Measurements from ENCODE around the gene RAI1. TPM values are rescaled to one million over a fixed set of nuclear protein-coding genes. Genes with fewer than 3 reads are reported as not detected.

RAI1 gene
- total RNA-seq, 4 donors from 2014 or later: 17.0 to 36.3 (median 22.3) TPM

DNA sequence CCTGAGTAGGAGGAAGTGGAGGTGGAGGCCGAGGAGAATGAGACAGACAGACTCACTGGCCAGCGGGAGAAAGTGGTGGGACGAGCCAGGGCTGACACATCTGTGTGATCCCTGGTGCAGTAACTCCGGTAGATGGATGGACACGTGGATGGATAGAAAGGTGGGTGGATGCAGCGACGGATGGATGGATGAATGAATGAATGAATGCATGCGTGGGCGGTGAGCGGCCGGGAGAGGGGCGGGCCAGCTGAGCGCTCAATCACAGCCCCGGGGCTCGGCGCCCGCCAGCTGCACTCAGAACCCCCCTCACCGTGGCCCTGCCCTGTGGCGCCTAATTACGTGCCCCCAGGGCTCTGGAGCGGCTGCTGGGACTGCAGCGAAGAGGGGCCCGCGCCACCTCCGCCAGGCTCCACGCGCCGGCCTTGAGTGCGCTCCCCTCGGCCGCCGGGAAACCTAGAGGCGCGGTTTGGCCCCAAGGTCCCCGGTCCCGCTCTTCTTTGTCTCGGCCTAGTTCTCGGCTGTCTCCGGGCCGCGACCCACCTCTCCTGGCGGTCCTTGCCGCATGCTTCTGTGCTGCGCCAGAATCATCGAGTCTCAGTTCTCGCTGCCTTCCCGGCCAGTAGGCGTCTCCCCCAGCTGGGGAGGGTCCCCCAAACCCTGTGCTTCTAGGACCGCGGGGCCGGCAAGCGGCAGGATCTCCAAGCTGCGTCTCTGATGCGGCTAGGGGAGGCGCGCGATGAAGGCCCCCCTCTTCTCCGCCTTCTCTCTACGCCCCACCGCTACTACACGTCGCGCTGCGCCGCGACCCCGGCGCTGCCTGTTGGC lies 41.0 kb downstream of the RAI1 start:
- WGBS, 2 donors: 37 to 64% methylated on average over 27 to 46 of the region's 68 CpGs
- intact Hi-C loops (cut with DNase I): no loop called here

DNA sequence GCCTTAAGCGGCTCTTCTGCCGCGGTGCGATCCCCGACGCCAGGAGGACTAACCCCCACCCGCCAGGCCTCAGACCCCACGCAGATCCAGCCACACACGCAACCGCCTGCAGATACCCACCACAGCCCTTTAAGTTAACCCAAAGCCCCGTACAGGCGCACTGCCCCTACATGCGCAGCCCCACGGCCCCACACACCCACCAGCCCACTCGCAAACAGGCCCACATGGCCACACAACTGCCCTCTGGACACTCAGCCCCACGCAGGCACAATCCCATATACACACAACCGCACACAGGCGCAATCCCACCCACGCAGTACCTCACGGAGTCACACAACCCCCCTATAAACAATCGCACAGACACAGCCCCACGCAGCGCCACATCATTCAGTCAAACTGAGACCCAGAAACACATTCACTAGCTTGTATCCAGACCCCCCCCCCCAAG lies 41.7 kb downstream of the RAI1 start:
- peak overlapping the region in 3 of 4 donors; percentile 26 to 71 (median 45) for H3K27ac ChIP-seq
- H3K36me3 ChIP-seq: no peaks in the 10 kb centered on the region
- H3K4me3 ChIP-seq: peak overlapping the region in 3 of 4 donors; percentile 49 to 68 (median 64)
- TF ChIP-seq, protein P1, sequence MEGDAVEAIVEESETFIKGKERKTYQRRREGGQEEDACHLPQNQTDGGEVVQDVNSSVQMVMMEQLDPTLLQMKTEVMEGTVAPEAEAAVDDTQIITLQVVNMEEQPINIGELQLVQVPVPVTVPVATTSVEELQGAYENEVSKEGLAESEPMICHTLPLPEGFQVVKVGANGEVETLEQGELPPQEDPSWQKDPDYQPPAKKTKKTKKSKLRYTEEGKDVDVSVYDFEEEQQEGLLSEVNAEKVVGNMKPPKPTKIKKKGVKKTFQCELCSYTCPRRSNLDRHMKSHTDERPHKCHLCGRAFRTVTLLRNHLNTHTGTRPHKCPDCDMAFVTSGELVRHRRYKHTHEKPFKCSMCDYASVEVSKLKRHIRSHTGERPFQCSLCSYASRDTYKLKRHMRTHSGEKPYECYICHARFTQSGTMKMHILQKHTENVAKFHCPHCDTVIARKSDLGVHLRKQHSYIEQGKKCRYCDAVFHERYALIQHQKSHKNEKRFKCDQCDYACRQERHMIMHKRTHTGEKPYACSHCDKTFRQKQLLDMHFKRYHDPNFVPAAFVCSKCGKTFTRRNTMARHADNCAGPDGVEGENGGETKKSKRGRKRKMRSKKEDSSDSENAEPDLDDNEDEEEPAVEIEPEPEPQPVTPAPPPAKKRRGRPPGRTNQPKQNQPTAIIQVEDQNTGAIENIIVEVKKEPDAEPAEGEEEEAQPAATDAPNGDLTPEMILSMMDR (IDR thresholded peaks at IDR 0.05): no peak
- TF ChIP-seq POLR2A (IDR thresholded peaks at IDR 0.05): no peak
- intact Hi-C loops (cut with DNase I): no loop called here
- peaks cover 43 to 100% (median 58%) of the 10 kb centered on the region in 3 donors for H3K4me1 ChIP-seq
- WGBS, 2 donors: 55 to 84% methylated on average over 11 to 18 of the region's 23 CpGs
- DNase-seq: no peak
- no peaks in the 10 kb centered on the region for H3K9me3 ChIP-seq
- peaks cover 0 to 12% (median 0%) of the 10 kb centered on the region in 4 donors for H3K27me3 ChIP-seq

More for the DNA sequence above, 41.0 kb downstream of the RAI1 start:
- H3K9me3 ChIP-seq: no peaks in the 10 kb centered on the region
- no peaks in the 10 kb centered on the region for H3K36me3 ChIP-seq
- peak overlapping the region in 3 of 4 donors; percentile 26 to 71 (median 45) for H3K27ac ChIP-seq
- H3K27me3 ChIP-seq: peaks cover 0 to 12% (median 0%) of the 10 kb centered on the region in 4 donors
- DNase-seq: no peak
- peak overlapping the region in 3 of 4 donors; percentile 49 to 68 (median 64) for H3K4me3 ChIP-seq
- peaks cover 43 to 93% (median 53%) of the 10 kb centered on the region in 3 donors for H3K4me1 ChIP-seq
- TF ChIP-seq POLR2A (IDR thresholded peaks at IDR 0.05): no peak
- TF ChIP-seq, protein P1 (IDR thresholded peaks at IDR 0.05): no peak

DNA sequence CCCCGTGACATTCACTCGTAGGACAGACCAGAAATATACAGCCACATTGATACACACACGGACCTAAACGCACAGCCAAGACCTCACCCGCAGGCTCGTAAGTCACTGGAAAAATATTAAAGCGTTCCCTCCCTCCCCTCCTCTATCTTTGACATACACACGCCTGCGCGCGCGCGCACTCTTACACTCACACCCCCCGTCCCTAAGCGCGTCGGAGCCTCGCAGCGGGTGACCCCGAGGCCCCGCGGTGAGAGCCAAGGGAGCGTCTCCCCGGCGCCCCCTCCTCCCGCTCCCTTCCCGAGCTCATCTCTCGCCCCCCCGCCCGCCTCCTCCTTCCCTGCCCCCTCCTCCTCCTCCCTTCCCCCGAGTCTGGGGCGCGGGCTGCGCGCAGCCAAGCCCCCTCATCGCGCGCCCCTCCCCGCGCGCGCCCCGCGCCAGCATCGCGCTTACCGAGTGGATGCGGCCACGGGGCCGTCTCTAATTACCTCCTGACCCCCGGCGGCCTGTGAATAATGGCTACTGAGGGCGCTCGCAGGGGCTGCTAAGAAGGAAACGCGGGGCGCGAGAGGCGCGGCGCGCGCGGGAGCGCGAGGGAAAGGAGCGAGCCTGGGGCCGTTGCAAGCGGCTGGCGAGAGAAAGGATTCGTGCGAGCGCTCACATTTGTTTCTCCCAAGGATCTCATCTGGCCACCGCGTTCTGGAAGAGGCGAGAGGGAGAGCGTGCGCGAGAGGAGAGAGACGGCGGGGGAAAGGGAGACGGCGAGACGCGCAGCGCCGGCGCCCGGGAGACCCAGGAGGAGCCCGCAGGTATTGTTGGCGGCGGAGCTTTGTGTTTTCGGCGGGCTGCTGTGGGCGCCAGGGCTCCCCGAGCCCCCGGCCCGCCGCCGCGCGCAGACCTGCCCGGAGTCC lies 42.4 kb downstream of the RAI1 start:
- Histone ChIP-seq H3K27ac (peak overlapping the region; percentile 26 to 71 (median 43)), H3K4me1 (peaks cover 50 to 100% (median 65%) of the 10 kb centered on the region in 3 donors), H3K36me3 (no peaks in the 10 kb centered on the region), H3K4me3 (peak overlapping the region; percentile 48 to 68 (median 56)), H3K9me3 (no peaks in the 10 kb centered on the region), H3K27me3 (peaks cover 0 to 12% (median 0%) of the 10 kb centered on the region in 4 donors)
- DNase-seq: no peak
- WGBS, 2 donors: 0 to 2% methylated on average over 28 to 33 of the region's 103 CpGs
- intact Hi-C loops (cut with DNase I): no loop called here
- TF ChIP-seq, protein P1 (IDR thresholded peaks at IDR 0.05): no peak
- no peak for TF ChIP-seq POLR2A (IDR thresholded peaks at IDR 0.05)

DNA sequence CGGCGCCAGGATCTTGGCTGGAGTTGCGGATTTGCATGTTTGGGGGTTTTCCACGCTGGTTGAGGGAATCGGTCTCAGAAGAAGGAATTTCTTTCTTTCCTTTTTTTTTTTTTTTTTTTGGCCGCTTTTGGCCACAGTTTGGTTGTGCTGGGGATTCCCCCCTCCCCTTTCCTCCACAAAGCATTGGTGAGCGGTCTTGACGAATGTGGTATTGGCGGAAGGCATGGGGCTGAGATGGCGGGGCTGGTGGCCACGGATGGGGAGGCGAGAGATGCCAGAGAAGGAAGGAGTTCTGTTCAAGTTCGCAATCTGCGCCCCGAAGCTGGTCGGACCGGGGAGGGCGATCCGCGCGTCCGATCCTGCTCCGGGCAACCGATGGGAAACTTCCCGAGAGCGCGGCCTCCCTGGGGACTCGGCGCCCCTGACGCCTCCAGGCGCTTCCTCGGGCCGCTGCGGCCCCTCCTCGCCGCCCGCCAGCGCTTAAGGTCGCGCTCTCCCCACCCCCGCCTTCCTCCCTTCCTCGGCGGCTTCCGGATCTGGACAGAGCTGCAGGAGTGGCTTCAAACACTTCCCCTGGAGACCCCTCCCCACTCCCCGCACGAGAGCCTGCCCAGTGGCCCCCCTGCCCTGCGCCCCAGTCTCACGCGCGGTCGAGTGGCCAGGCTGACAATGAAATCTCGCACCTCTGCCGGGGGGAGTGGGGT lies 43.2 kb downstream of the RAI1 start:
- TF ChIP-seq, protein P1 (IDR thresholded peaks at IDR 0.05): no peak
- TF ChIP-seq POLR2A (IDR thresholded peaks at IDR 0.05): no peak
- no peaks in the 10 kb centered on the region for H3K36me3 ChIP-seq
- peak overlapping the region; percentile 48 to 68 (median 56) for H3K4me3 ChIP-seq
- peaks cover 57 to 100% (median 74%) of the 10 kb centered on the region in 3 donors for H3K4me1 ChIP-seq
- H3K27me3 ChIP-seq: peaks cover 0 to 12% (median 0%) of the 10 kb centered on the region in 4 donors
- H3K27ac ChIP-seq: peak overlapping the region; percentile 50 to 71 (median 58)
- DNase-seq: no peak
- intact Hi-C loops (cut with DNase I): no loop called here
- 0 to 1% methylated on average over 4 to 16 of the region's 53 CpGs for WGBS, 2 donors
- H3K9me3 ChIP-seq: no peaks in the 10 kb centered on the region

Data from esophagus squamous epithelium (tissue), 5 donors.